Stomach (tissue), 4 donors: ENCODE data around the gene YPEL2.
A peak's percentile ranks its signal among the peaks of the same experiment; 100 is the strongest.

ENCODE experiments used
- CTCF ChIP-seq, 7 experiments: fragments of 450-650 bp in 4 of 7; fragments of 200-600 bp in 3 of 7; sonication (generic) in 3 of 7; IDR thresholded peaks; one replicate each; pipeline ENCODE4 v1.5.1; 2016 to 2019; ENCODE audit warnings: antibody characterized with exemption in 7 of 7, control low read depth in 2 of 7, mild to moderate bottlenecking in 1 of 7
- POLR2A ChIP-seq, 4 donors: fragments of 450-650 bp; IDR thresholded peaks; one replicate each; pipeline ENCODE4 v1.6.1; 2016; ENCODE audit warnings: antibody characterized with exemption in 4 of 4, control low read depth in 2 of 4, mild to moderate bottlenecking in 1 of 4, moderate library complexity in 1 of 4
- POLR2AphosphoS5 ChIP-seq, 3 donors: sonication (generic); formaldehyde crosslinking; IDR thresholded peaks; one replicate each; pipeline ENCODE4 v1.6.1; 2016; ENCODE audit warnings: antibody characterized with exemption in 3 of 3

- TF ChIP-seq POLR2A (IDR thresholded peaks at IDR 0.05) (no peak), CTCF (IDR thresholded peaks at IDR 0.05) (no peak), POLR2AphosphoS5 (IDR thresholded peaks at IDR 0.05) (peak; percentile 50 to 69 (median 58))
Observed at GRCh38 chr17:59371416-59372100, 40.1 kb downstream of the YPEL2 start.
